Measurements from ENCODE around the gene APOOL. TPM values are rescaled to one million over a fixed set of nuclear protein-coding genes. Genes with fewer than 3 reads are reported as not detected.
"Not testable (repeated sequence)": the region's sequence is repeated elsewhere in the genome, so short reads cannot be mapped to it uniquely, and the experiment has no call there.

The APOOL gene
- polyA plus RNA-seq (ENCODE audit: insufficient read length in 10 of 10): 10 to 100 TPM; 12.6 to 21.2 (median 14.9) TPM
- long read RNA-seq, donor 1, partial matches to known transcripts: 0 of 3 reads
- long read RNA-seq, donor 1, other reads (novel, unspliced or antisense): 0 of 3 reads
- long read RNA-seq, donor 2, partial matches to known transcripts: 0 of 1 reads
- long read RNA-seq, donor 2, other reads (novel, unspliced or antisense): 0 of 1 reads
- long read RNA-seq, donor 3: 0 reads
- long read RNA-seq, donor 4, partial matches to known transcripts: 6 of 8 reads
- long read RNA-seq, donor 4, other reads (novel, unspliced or antisense): 0 of 8 reads
- long read RNA-seq, donor 5, partial matches to known transcripts: 0 of 3 reads
- long read RNA-seq, donor 5, other reads (novel, unspliced or antisense): 0 of 3 reads
- long read RNA-seq, donor 6, partial matches to known transcripts: 16 of 17 reads
- long read RNA-seq, donor 6, other reads (novel, unspliced or antisense): 0 of 17 reads
- long read RNA-seq, donor 7, partial matches to known transcripts: 6 of 6 reads
- long read RNA-seq, donor 7, other reads (novel, unspliced or antisense): 0 of 6 reads
- long read RNA-seq, donor 8, partial matches to known transcripts: 7 of 9 reads
- long read RNA-seq, donor 8, other reads (novel, unspliced or antisense): 0 of 9 reads
- long read RNA-seq, donor 9: 0 reads

- peak; percentile 85 to 94 (median 90) for DNase-seq
Measured at GRCh38 chrX:85003655-85004244, at the start of gene APOOL. Gene APOOL, plus strand, starts transcription at chrX:85003877. Its CDS starts 36 bp downstream, at chrX:85003913.

DNA sequence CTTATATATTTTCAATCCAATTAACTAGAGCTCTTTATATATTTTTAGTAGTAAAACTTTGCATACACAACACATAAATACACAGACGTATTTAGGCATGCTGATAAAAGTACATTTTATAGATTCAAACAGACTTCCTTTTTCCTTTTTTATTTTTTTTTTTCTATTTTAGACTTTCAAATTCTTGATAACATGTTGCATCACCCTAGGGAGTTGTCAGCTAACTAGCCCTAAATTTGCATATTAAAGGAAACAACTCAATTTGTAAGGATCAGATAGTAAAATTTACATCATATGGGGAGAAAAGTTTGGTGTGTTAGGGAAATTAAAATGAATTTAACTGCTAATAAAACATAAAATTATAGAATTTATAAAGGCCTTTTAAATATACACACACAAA is 47.4 kb upstream of the APOOL start:
- DNase-seq: no peak

- no peak for DNase-seq
Measured at GRCh38 chrX:84974803-84975202, 28.9 kb upstream of the APOOL start.

DNA sequence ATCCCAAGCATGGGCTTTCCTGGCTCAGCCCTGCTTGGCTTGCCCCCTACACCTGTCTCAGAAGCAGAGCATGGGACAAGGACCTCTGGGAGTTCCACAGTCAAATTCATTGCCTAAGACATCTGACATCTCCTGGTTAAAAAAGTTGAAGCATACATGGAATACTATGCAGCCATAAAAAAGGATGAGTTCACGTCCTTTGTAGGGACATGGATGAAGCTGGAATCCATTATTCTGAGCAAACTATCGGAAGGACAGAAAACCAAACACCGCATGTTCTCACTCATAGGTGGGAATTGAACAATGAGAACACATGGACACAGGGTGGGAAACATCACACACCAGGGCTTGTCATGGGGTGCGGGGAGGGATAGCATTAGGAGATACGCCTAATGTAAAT is 11.9 kb upstream of the APOOL start:
- DNase-seq: not testable (repeated sequence)

- DNase-seq: no peak
Measured at GRCh38 chrX:84993150-84993549, 10.5 kb upstream of the APOOL start.

GRCh38 chrX:85001344-85001743 is 2.3 kb upstream of the APOOL start:
- no peak for DNase-seq

GRCh38 chrX:85004255-85004654 is 578 bp downstream of the APOOL start:
- DNase-seq: no peak

GRCh38 chrX:85012098-85012497 is 8.4 kb downstream of the APOOL start:
- DNase-seq: no peak

DNA sequence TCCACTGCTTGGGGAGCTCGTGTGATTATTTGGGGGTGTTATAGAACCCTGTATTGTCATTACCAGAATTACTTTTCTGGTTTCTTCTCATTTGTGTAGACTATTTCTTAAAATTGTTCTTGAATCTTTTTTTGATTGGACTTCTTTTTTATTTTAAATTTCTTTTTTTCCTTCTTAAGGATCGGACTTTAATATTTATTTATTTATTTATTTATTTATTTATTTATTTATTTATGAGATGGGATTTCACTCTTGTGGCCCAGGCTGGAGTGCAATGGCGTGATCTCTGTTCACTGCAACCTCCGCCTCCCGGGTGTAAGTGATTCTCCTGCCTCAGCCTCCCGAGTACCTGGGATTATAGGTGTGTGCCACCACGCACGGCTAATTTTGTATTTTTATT is 11.7 kb downstream of the APOOL start:
- not testable (repeated sequence) for DNase-seq

DNA sequence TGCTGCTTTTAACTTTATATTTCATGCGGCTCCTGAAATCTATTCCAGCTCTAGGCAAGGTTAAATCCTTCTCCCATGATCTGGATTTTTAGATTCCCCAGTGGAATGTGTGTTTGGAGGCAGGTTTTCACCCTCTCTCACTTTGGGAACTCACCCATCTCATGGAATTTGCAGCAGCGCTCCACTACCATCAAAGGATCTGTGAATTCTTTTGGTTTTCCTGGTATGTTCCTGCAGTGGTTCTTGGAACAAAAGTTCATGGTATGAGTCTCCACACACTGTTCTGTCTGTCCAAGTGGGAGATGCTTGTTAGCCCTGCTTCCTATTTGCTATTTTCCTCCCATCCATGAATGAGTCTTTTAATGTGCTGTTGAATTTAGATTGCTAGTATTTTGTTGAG is 14.0 kb downstream of the APOOL start:
- no peak for DNase-seq

GRCh38 chrX:85018471-85018870 is 14.8 kb downstream of the APOOL start:
- no peak for DNase-seq

- DNase-seq: no peak
Measured at GRCh38 chrX:85020216-85020615, 16.5 kb downstream of the APOOL start.

- DNase-seq: no peak
Measured at GRCh38 chrX:85024044-85024443, 20.4 kb downstream of the APOOL start.

DNA sequence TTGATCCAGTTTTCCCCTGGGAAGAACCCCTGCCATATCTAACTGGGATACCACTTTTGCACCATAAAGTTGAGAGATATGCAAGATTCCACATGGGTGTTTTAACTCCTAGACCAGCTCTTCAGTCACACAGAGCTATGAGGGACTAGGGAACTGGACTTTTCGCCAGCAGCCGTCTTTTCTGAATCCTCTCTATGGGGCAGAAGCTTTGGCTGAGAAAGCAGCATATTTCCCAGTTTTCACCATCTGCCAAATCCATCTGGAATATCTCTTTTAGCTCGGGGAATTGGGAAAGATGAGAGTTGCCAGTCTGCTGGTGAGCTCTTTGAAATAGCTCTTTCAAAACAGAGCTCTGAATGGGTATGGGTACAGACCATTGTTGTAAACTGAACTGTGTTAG is 20.9 kb downstream of the APOOL start:
- DNase-seq: no peak

DNA sequence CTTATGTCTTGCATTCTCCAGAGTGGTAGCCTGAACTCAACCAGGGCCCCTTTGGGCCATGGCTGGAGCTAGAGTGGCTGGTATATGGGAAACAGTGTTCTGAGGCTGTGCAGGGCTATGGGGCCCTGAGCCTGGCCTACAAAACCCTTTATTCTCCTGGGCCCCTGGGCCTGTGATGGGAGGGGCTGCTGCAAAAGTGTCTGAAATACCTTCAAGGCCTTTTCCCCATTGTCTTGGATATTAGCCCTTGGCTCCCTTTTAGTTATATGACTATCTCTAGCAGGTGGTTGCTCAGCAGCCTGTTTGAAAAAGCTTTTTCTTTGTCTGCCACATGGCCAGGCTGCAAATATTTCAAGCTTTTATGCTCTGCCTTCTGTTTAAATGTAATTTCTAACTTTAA is 22.5 kb downstream of the APOOL start:
- no peak for DNase-seq

DNA sequence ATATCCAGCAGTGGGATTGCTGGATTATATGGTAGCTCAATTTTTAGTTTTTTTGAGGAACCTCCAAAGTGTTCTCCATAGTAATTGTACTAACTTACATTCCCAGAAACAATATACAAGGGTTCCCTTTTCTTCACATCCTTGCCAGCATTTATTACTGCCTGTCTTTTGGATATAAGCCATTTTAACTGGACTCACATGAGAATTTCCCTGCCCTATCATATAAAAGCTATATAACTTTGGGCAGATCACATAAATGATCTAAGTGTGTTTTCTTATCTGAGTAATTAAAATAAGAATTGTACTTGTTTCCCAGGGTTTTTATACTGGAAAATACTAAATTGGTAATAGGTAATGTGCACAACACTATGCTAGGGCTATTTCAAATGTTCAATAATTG is 25.4 kb downstream of the APOOL start:
- DNase-seq: no peak

DNA sequence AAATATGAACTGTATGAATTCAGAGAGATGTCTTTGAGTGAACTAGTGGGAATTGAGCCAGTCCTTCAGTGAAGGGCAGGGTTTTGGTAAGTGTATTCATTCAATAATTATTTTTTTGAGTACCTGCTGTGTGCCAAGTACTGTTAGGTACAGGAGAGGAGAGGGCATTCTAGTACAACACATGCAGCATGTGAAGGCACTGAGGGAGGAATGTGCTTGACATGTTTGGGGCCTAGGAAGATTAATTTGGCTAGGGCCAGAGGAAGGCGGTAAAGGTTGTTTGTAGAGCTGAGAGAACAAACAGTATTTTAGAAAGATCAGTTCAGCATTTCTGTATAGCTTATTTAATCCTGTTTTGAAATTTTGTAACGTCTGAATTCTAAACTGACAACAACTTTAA is 27.8 kb downstream of the APOOL start:
- DNase-seq: no peak

- no peak for DNase-seq
Measured at GRCh38 chrX:85037114-85037513, 33.4 kb downstream of the APOOL start.

DNA sequence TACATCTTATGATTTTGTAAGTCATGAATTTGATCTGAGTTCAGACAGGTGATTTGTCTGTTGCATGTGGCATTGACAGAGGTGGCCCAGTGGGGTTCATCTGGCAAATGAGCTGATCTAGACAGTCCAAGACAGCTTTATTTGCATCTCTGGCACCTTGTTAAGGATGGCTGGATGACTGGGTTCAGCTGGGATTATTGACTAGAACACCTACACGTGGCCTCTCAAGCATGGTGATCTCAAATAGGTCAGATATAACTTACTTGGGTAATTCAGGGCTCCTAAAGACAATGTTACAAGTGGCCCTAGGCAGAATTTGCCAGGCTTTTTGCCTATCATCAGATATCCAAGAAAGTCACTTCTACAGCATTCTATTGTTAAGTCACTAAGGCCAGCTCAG is 48.0 kb downstream of the APOOL start:
- no peak for DNase-seq

DNA sequence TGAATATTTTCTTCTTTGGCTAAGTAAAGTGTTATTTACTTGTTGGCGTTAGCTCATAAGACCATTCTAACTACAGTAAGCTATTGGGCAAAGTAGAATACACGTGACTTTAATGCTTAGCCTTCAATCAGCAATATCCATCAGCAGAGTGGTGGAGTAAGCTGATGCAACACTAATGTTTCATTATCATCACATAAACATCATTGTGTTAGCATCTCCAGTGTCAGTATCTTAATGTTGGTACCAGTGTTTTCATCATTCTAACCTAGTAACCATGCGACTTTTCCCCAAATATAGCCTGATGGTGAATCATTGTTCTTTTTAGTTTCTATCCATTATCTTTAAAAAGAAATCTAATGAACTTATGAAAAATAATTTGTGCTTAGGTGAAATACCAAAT is 48.5 kb downstream of the APOOL start:
- DNase-seq: peak in 1 of 3 donors; percentile 9

GRCh38 chrX:85052636-85053343 is 49.1 kb downstream of the APOOL start:
- DNase-seq: peak; percentile 2 to 67 (median 14)

DNA sequence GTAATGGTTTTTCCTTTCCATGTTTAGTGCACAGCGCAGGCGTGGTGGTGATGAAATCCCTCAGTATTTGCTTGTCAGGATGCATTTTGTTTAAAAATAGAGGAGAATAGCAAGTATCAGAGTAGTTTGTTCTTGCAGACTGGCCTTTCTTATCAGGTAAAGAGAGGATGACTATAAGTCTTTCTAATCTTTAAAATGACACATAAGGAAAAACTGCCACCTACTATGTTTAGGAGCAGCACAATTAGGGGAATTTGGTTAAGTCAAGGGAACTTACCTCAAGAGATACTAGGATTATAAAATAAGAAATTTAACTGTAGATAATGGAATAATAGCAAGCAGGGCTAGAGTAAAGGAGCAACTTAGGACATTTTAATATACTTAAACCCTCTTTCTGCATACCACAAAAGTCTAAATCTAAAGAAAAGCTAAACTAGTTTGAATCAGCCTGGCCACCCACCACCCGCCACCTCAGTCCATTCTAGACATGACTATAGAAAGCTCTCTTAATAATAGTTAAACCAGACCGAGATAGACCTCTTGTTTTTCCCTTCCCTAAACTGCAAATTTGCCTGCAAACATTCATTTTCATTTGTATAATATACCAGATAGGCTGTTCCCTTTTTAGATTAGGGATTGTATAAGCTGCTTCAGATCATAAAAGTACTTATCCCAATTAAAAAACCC is 62.0 kb downstream of the APOOL start:
- no peak for DNase-seq

Measured in muscle of back (tissue), 13 donors.